OCI-LY3 (cell line): ENCODE results near the gene AUTS2.

Experiments used
- H2AFZ ChIP-seq: fragments of 200-600, 300-600 bp; shearing (Covaris generic); 2 replicates; pipeline ENCODE4 v1.6.0; 2014; ENCODE audit warnings: antibody characterized with exemption, low read depth, low read length
- H3K27ac ChIP-seq: fragments of 200-600, 300-600 bp; sonication (generic); 2 replicates; pipeline ENCODE4 v1.5.1; 2014; ENCODE audit warnings: mild to moderate bottlenecking, low read length, moderate library complexity, mixed read lengths
- H3K27me3 ChIP-seq: fragments of 200-600, 300-600 bp; sonication (generic); 2 replicates; pipeline ENCODE4 v1.6.1; 2014; ENCODE audit warnings: low read depth, low read length, mixed read lengths
- H3K36me3 ChIP-seq: fragments of 200-600, 300-600 bp; sonication (generic); replicated peaks from 2 replicates; pipeline ENCODE3; 2014; ENCODE audit warnings: low read depth, low read length, mixed read lengths
- H3K4me1 ChIP-seq: fragments of 300-600, 200-600 bp; sonication (generic); 2 replicates; pipeline ENCODE4 v1.6.1; 2014; ENCODE audit warnings: low read length, mixed read lengths
- H3K4me2 ChIP-seq: fragments of 200-600, 300-600 bp; sonication (generic); 2 replicates; pipeline ENCODE4 v1.6.1; 2014; ENCODE audit warnings: low read length, mixed read lengths
- H3K4me3 ChIP-seq: fragments of 300-600, 200-600 bp; sonication (generic); 2 replicates; pipeline ENCODE4 v1.5.1; 2014; ENCODE audit warnings: antibody characterized with exemption, mild to moderate bottlenecking, low read length, moderate library complexity
- H3K79me2 ChIP-seq: fragments of 300-600, 200-600 bp; shearing (Covaris generic); 2 replicates; pipeline ENCODE4 v1.6.1; 2014; ENCODE audit warnings: mild to moderate bottlenecking, low read length, mixed read lengths
- H3K9ac ChIP-seq: fragments of 300-600, 200-600 bp; shearing (Covaris generic); 2 replicates; pipeline ENCODE4 v1.6.0; 2014; ENCODE audit warnings: mild to moderate bottlenecking, low read length, moderate library complexity
- H3K9me3 ChIP-seq: fragments of 200-600, 300-600 bp; shearing (Covaris generic); 2 replicates; pipeline ENCODE4 v1.6.1; 2014; ENCODE audit warnings: low read length, mixed read lengths; ENCODE audit not compliant: insufficient read depth
- H4K20me1 ChIP-seq: fragments of 200-600, 300-600 bp; sonication (generic); 2 replicates; pipeline ENCODE4 v1.6.1; 2016; ENCODE audit warnings: low read length, mixed read lengths; ENCODE audit not compliant: insufficient read depth
- EZH2phosphoT487 ChIP-seq: fragments of 200-600 bp; shearing (Covaris generic); IDR thresholded peaks from 2 replicates; pipeline ENCODE4 v1.6.1; 2018; ENCODE audit warnings: antibody characterized with exemption, mixed run types, low read depth
- TF ChIP-seq, protein P1 (sequence below): fragments of 200-600, 300-600 bp; sonication (generic); IDR thresholded peaks from 2 replicates; pipeline ENCODE4 v1.5.1; 2014; ENCODE audit warnings: antibody characterized with exemption, low read length, low read depth

AUTS2 gene

GRCh38 chr7:69811476-69812308 is 213.4 kb downstream of the AUTS2 start:
- Histone ChIP-seq H3K36me3 (no peaks in the 10 kb centered on the region), H3K4me1 (no peaks in the 10 kb centered on the region), H3K79me2 (no peaks in the 10 kb centered on the region), H3K27ac (no peak overlapping the region), H3K9me3 (no peaks in the 10 kb centered on the region), H4K20me1 (no peaks in the 10 kb centered on the region), H3K27me3 (no peaks in the 10 kb centered on the region), H3K4me2 (no peak overlapping the region), H3K9ac (no peak overlapping the region), H3K4me3 (no peak overlapping the region), H2AFZ (no peak overlapping the region)
- TF ChIP-seq EZH2phosphoT487: no peak
- TF ChIP-seq, protein P1, sequence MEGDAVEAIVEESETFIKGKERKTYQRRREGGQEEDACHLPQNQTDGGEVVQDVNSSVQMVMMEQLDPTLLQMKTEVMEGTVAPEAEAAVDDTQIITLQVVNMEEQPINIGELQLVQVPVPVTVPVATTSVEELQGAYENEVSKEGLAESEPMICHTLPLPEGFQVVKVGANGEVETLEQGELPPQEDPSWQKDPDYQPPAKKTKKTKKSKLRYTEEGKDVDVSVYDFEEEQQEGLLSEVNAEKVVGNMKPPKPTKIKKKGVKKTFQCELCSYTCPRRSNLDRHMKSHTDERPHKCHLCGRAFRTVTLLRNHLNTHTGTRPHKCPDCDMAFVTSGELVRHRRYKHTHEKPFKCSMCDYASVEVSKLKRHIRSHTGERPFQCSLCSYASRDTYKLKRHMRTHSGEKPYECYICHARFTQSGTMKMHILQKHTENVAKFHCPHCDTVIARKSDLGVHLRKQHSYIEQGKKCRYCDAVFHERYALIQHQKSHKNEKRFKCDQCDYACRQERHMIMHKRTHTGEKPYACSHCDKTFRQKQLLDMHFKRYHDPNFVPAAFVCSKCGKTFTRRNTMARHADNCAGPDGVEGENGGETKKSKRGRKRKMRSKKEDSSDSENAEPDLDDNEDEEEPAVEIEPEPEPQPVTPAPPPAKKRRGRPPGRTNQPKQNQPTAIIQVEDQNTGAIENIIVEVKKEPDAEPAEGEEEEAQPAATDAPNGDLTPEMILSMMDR: no peak

GRCh38 chr7:69812756-69813155 is 214.5 kb downstream of the AUTS2 start:
- Histone ChIP-seq H3K4me1 (no peaks in the 10 kb centered on the region), H3K27ac (no peak overlapping the region), H3K79me2 (no peaks in the 10 kb centered on the region), H4K20me1 (no peaks in the 10 kb centered on the region), H3K36me3 (no peaks in the 10 kb centered on the region), H3K4me2 (no peak overlapping the region), H3K9ac (no peak overlapping the region), H3K27me3 (no peaks in the 10 kb centered on the region), H2AFZ (no peak overlapping the region), H3K9me3 (no peaks in the 10 kb centered on the region), H3K4me3 (no peak overlapping the region)
- TF ChIP-seq, protein P1: no peak
- no peak for TF ChIP-seq EZH2phosphoT487

DNA sequence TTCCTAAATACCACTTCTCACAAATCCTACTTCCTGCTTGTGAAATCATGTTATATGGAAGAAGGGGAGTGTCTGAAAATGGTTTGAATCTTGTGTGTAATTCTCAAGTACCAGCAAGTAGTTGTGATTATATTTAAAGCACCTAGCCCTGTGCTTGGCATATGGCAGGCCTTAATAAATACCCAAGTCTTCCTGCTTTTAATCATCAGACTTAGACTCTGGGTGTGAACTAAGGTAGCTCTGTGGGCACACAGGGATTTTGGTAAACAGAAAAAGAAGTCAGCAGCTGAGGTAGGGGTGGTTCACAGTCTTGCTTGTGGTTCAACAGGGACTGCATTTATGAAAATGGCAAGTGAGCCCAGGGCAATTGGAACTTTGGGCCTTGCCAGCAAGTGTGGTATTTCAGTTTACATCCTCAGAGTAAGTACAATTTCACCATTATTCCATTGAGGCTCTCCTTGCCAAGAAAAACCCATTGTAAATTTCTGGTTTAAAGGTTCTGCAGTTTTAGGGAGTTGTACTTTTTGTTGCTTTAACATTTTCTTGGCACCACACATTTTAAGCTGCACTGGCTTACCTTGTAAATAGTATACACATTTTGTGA is 215.5 kb downstream of the AUTS2 start:
- H3K4me2 ChIP-seq: no peak overlapping the region
- no peak overlapping the region for H2AFZ ChIP-seq
- H3K4me1 ChIP-seq: no peaks in the 10 kb centered on the region
- TF ChIP-seq, protein P1: no peak
- no peak for TF ChIP-seq EZH2phosphoT487
- H3K27me3 ChIP-seq: no peaks in the 10 kb centered on the region
- H3K27ac ChIP-seq: no peak overlapping the region
- H3K79me2 ChIP-seq: no peaks in the 10 kb centered on the region
- no peak overlapping the region for H3K9ac ChIP-seq
- no peak overlapping the region for H3K4me3 ChIP-seq
- H3K36me3 ChIP-seq: no peaks in the 10 kb centered on the region
- H3K9me3 ChIP-seq: no peaks in the 10 kb centered on the region
- H4K20me1 ChIP-seq: no peaks in the 10 kb centered on the region

DNA sequence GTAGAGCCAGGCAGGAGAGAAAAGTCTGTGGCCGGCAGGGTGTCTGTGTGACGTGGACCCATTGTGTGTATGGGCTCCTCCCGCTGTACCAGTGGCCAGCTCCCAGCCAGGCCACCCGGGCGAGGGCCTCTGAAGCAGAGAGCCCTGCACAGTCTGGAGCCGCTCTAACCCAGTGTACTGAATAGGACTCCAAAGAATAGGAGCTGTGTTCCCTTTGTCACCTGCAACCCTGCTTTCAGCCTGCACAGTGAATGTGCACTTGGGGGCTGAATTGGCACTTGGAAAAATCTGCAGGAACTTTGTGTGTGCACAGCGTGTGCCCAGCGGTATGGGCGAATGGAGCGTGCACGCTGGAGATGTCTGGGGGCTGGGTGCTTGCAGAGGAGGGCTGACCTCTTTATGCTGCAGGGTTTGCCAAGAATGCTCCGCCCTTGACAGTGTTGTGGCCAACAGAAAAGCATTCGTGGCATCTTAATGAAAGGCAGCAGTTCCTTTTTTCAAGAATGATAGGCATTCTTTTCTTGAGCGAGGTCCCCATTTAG is 216.2 kb downstream of the AUTS2 start:
- Histone ChIP-seq H3K36me3 (no peaks in the 10 kb centered on the region), H3K4me1 (no peaks in the 10 kb centered on the region), H3K4me2 (no peak overlapping the region), H3K27ac (no peak overlapping the region), H3K79me2 (no peaks in the 10 kb centered on the region), H3K9ac (no peak overlapping the region), H4K20me1 (no peaks in the 10 kb centered on the region), H3K9me3 (no peaks in the 10 kb centered on the region), H3K4me3 (no peak overlapping the region), H3K27me3 (no peaks in the 10 kb centered on the region), H2AFZ (no peak overlapping the region)
- TF ChIP-seq, protein P1: no peak
- no peak for TF ChIP-seq EZH2phosphoT487
